ENCODE measurements around the gene MSH3. TPM values are rescaled to one million over a fixed set of nuclear protein-coding genes. Genes with fewer than 3 reads are reported as not detected.
"Not testable (repeated sequence)": the region's sequence is repeated elsewhere in the genome, so short reads cannot be mapped to it uniquely, and the experiment has no call there.

MSH3 gene
- polyA plus RNA-seq, 2 of the 4 experiments (the other 2 are of a cell fraction): 9.3 to 13.1 TPM

GRCh38 chr5:80659106-80659505, 4.7 kb downstream of the MSH3 start:
- WGBS (ENCODE audit: missing lambda C conversion rate): 84% methylated on average over 5 of the region's 5 CpGs
- H3K9me3 ChIP-seq: no peaks in the 10 kb centered on the region
- no peak overlapping the region for H3K27ac ChIP-seq
- DNase-seq (ENCODE audit: low read depth in 1 of 2, low spot score in 1 of 2) (no peak), ATAC-seq (no peak), FAIRE-seq (no peak)
- no peak overlapping the region for H3K4me2 ChIP-seq
- TF ChIP-seq CEBPB (IDR thresholded peaks at IDR 0.05) (peak in 1 of 2 experiments; percentile 32; a peak in 1 of 4 replicates), E2F6 (IDR thresholded peaks at IDR 0.05; ENCODE audit: borderline replicate concordance, low read depth) (no peak), JUN (IDR thresholded peaks at IDR 0.05) (no peak), SREBF2 (IDR thresholded peaks at IDR 0.05) (no peak)
- no peak overlapping the region for H3K4me3 ChIP-seq
- ChIA-PET CTCF (no interaction called here), POLR2A (no interaction called here)
- peaks cover 10% of the 10 kb centered on the region; the same call in 1 of the 3 replicates for H3K4me1 ChIP-seq

- H3K4me1 ChIP-seq; DNase-seq (ENCODE audit: low read depth in 1 of 2, low spot score in 1 of 2); H3K4me3 ChIP-seq; H3K9me3 ChIP-seq; ATAC-seq; POLR2A ChIA-PET; H3K27ac ChIP-seq; H3K4me2 ChIP-seq; FAIRE-seq: not testable (repeated sequence)
- CTCF ChIA-PET: interaction anchor here (1.0 to 1.4 kb wide), 2 partner anchors 10 to 11 kb away, joined by 3 to 8 read pairs; no protein-coding TSS in a partner anchor
- 94% methylated on average over 7 of the region's 7 CpGs for WGBS (ENCODE audit: missing lambda C conversion rate)
Observed at GRCh38 chr5:80660661-80661060, 6.2 kb downstream of the MSH3 start.

GRCh38 chr5:80662108-80662507, 7.7 kb downstream of the MSH3 start:
- ChIA-PET CTCF (no interaction called here), POLR2A (no interaction called here)
- 57% methylated on average over 1 of the region's 1 CpG for WGBS (ENCODE audit: missing lambda C conversion rate)
- TF ChIP-seq RNF2 (IDR thresholded peaks at IDR 0.05; ENCODE audit: borderline replicate concordance, low read depth): no peak
- no peak for TF ChIP-seq EHF (CRISPR knock-in tag; IDR thresholded peaks at IDR 0.05)
- TF ChIP-seq FOXS1 (CRISPR knock-in tag; IDR thresholded peaks at IDR 0.05): no peak
- TF ChIP-seq ZFP36 (IDR thresholded peaks at IDR 0.05; ENCODE audit: borderline replicate concordance, partially characterized antibody): no peak
- TF ChIP-seq FOSL2 (IDR thresholded peaks at IDR 0.05): no peak
- TF ChIP-seq FOSL2 (CRISPR knock-in tag; IDR thresholded peaks at IDR 0.05): no peak
- TF ChIP-seq JUNB (IDR thresholded peaks at IDR 0.05): no peak
- no peak for TF ChIP-seq JUN (IDR thresholded peaks at IDR 0.05)
- TF ChIP-seq POLR2A (IDR thresholded peaks at IDR 0.05; ENCODE audit: low read length): no peak
- no peak for TF ChIP-seq ZC3H11A (IDR thresholded peaks at IDR 0.05)
- TF ChIP-seq CBX2 (IDR thresholded peaks at IDR 0.05; ENCODE audit: borderline replicate concordance, low read depth): no peak
- TF ChIP-seq SREBF2 (IDR thresholded peaks at IDR 0.05): no peak
- no peak for TF ChIP-seq CHD2 (IDR thresholded peaks at IDR 0.05; ENCODE audit: low read length, partially characterized antibody)
- TF ChIP-seq HOXB5 (CRISPR knock-in tag; IDR thresholded peaks at IDR 0.05): no peak
- no peak for FAIRE-seq
- Histone ChIP-seq H3K4me3 (no peak overlapping the region), H3K9me3 (no peaks in the 10 kb centered on the region), H3K27ac (no peak overlapping the region), H3K4me2 (no peak overlapping the region), H3K4me1 (no peaks in the 10 kb centered on the region)
- no peak for DNase-seq (ENCODE audit: low read depth in 1 of 2, low spot score in 1 of 2)
- ATAC-seq: no peak

- Histone ChIP-seq H3K27ac (no peak overlapping the region), H3K9me3 (no peaks in the 10 kb centered on the region), H3K4me1 (no peaks in the 10 kb centered on the region), H3K4me2 (no peak overlapping the region), H3K4me3 (no peak overlapping the region)
- ATAC-seq (no peak), DNase-seq (ENCODE audit: low read depth in 1 of 2, low spot score in 1 of 2) (no peak), FAIRE-seq (no peak)
- ChIA-PET CTCF (interaction anchor here (1.3 kb wide), 1 partner anchor 177 kb away, joined by 4 read pairs; the partner anchor contains the start of gene FAM151B), POLR2A (interaction anchor here (1.4 kb wide), 1 partner anchor 10 kb away, joined by 8 read pairs; the partner anchor contains the start of genes DHFR and MSH3)
- no peak for TF ChIP-seq FOSL2 (IDR thresholded peaks at IDR 0.05)
- no peak for TF ChIP-seq FOSL2 (CRISPR knock-in tag; IDR thresholded peaks at IDR 0.05)
- TF ChIP-seq EHF (CRISPR knock-in tag; IDR thresholded peaks at IDR 0.05): no peak
- TF ChIP-seq RARB (CRISPR knock-in tag; IDR thresholded peaks at IDR 0.05): no peak
- TF ChIP-seq PHF8 (IDR thresholded peaks at IDR 0.05; ENCODE audit: borderline replicate concordance, low read depth): no peak
- no peak for TF ChIP-seq CBX2 (IDR thresholded peaks at IDR 0.05; ENCODE audit: borderline replicate concordance, low read depth)
- TF ChIP-seq NPAS2 (CRISPR knock-in tag; IDR thresholded peaks at IDR 0.05; ENCODE audit: borderline replicate concordance): no peak
- TF ChIP-seq EHMT2 (IDR thresholded peaks at IDR 0.05; ENCODE audit: low read depth): no peak
- no peak for TF ChIP-seq MAX (IDR thresholded peaks at IDR 0.05)
- TF ChIP-seq FOXS1 (CRISPR knock-in tag; IDR thresholded peaks at IDR 0.05): no peak
- no peak for TF ChIP-seq ZC3H11A (IDR thresholded peaks at IDR 0.05)
- TF ChIP-seq TP53 (CRISPR knock-in tag; IDR thresholded peaks at IDR 0.05): no peak
- no peak for TF ChIP-seq POLR2A (IDR thresholded peaks at IDR 0.05; ENCODE audit: low read length)
- no peak for TF ChIP-seq CHD4 (IDR thresholded peaks at IDR 0.05; ENCODE audit: borderline replicate concordance)
- no peak for TF ChIP-seq CBX8 (IDR thresholded peaks at IDR 0.05)
- no peak for TF ChIP-seq HEYL (CRISPR knock-in tag; IDR thresholded peaks at IDR 0.05)
- no peak for TF ChIP-seq HMGXB4 (CRISPR knock-in tag; IDR thresholded peaks at IDR 0.05; ENCODE audit: borderline replicate concordance)
- TF ChIP-seq FOSB (CRISPR knock-in tag; IDR thresholded peaks at IDR 0.05): no peak
- no peak for TF ChIP-seq HDAC2 (IDR thresholded peaks at IDR 0.05)
- no peak for TF ChIP-seq EP300 (IDR thresholded peaks at IDR 0.05)
- no peak for TF ChIP-seq ZSCAN20 (CRISPR knock-in tag; IDR thresholded peaks at IDR 0.05)
- WGBS (ENCODE audit: missing lambda C conversion rate): 93% methylated on average over 4 of the region's 4 CpGs
Observed at GRCh38 chr5:80665057-80665456, 10.6 kb downstream of the MSH3 start.
